Testis (tissue), 2 donors: ENCODE measurements around the gene CMTM8.

Source experiments
- POLR2A ChIP-seq: fragments of 450-650 bp; IDR thresholded peaks from one replicate; pipeline ENCODE4 v1.6.1; 2017; ENCODE audit warnings: antibody characterized with exemption, mild to moderate bottlenecking, moderate library complexity
- TF ChIP-seq, protein P1 (sequence below), 3 experiments: fragments of 450-650 bp in 2 of 3; fragments of 200-600 bp in 1 of 3; sonication (generic) in 1 of 3; IDR thresholded peaks; one replicate each; pipeline ENCODE4 v1.5.1; 2016 to 2019; ENCODE audit warnings: antibody characterized with exemption in 3 of 3, mild to moderate bottlenecking in 2 of 3, moderate library complexity in 1 of 3

DNA sequence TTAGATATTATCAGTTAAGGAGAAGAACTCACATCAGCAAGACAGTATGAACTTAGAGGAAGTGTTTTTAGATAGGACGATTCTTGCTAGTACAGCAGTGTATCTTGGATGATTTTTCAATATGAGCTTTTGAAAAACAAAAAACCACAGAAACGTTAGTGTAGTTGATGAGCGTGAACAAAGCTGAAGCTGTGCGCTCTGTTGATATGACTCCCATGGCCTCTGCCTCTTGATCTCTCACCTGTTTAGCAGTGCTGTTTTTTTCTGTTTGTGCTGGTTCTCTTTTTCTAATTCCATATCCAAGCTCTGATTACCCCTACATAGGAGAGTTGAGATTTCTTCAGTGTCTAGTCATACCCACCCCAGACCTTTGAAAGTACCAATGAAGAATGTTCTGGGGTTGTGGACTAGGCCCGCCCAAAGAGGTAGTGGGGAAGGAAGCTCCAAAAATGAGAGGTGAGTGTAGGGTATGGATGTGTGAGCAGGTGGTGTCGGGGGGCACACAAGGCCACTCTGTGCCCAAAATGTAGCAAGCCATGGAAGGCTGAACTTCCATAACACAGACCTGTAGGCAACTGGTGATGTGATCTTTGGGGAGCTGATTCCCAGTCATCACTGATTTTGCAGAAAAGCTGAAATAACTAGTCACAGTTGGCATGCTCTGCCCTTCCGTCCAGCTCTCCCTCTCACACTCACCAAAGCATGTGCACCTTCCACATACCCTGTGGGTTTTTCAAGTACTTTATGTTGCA is 133.2 kb downstream of the CMTM8 start:
- TF ChIP-seq, protein P1, sequence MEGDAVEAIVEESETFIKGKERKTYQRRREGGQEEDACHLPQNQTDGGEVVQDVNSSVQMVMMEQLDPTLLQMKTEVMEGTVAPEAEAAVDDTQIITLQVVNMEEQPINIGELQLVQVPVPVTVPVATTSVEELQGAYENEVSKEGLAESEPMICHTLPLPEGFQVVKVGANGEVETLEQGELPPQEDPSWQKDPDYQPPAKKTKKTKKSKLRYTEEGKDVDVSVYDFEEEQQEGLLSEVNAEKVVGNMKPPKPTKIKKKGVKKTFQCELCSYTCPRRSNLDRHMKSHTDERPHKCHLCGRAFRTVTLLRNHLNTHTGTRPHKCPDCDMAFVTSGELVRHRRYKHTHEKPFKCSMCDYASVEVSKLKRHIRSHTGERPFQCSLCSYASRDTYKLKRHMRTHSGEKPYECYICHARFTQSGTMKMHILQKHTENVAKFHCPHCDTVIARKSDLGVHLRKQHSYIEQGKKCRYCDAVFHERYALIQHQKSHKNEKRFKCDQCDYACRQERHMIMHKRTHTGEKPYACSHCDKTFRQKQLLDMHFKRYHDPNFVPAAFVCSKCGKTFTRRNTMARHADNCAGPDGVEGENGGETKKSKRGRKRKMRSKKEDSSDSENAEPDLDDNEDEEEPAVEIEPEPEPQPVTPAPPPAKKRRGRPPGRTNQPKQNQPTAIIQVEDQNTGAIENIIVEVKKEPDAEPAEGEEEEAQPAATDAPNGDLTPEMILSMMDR (IDR thresholded peaks at IDR 0.05), result no peak
- no peak for TF ChIP-seq POLR2A
